Measurements from ENCODE around the gene FURIN.

DNA sequence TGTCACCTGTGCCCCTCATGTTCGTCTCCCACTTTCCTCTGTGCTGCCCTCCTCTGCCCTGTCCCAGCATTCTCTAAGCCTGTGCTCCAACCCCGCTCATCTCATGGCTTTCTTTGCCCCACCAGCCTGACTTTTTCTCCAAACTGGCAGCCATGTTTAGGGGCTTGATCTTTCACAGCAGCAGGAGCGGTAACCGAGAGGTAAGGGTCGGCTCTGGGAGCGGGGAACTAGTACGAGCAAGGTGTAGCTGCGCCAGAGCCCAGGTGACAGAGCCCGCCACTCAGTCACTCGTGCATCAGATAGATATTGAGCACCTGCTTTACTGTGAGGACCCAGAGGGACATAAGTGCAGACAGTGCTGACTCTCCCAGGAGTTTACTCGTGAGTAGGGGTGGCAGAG, 48.1 kb downstream of the FURIN start:
- TF ChIP-seq CTCF (IDR thresholded peaks at IDR 0.05; ENCODE audit: poor library complexity) = no peak
- no peak for TF ChIP-seq EZH2 (IDR thresholded peaks at IDR 0.05; ENCODE audit: borderline replicate concordance)
